HG03521 (cell line): ENCODE measurements around the gene TRIM44.
A peak's percentile ranks its signal among the peaks of the same experiment; 100 is the strongest.
"Not testable (repeated sequence)": the region's sequence is repeated elsewhere in the genome, so short reads cannot be mapped to it uniquely, and the experiment has no call there.

Experiments used
- ATAC-seq: cut with Tn5 transposase; IDR thresholded peaks from one replicate; pipeline ENCODE4 v1.9.1; 2021; ENCODE audit warnings: mild to moderate bottlenecking, moderate library complexity; ENCODE audit not compliant: unreplicated experiment

TRIM44 gene

DNA sequence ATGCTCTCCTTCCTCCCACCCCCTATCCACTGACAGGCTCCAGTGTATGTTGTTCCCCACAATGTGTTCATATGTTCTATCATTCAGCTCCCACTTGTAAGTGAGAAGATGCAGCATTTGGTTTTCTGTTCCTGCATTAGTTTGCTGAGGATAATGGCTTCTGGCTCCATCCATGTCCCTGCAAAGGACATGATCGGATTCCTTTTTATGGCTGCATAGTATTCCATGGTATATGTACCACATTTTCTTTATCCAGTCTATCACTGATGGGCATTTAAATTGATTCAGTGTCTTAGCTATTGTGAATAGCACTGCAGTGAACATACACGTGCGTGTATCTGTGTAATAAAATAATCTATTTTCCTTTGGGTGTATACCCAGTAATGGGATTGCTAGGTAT lies 5.8 kb downstream of the TRIM44 start:
- ATAC-seq = not testable (repeated sequence)

DNA sequence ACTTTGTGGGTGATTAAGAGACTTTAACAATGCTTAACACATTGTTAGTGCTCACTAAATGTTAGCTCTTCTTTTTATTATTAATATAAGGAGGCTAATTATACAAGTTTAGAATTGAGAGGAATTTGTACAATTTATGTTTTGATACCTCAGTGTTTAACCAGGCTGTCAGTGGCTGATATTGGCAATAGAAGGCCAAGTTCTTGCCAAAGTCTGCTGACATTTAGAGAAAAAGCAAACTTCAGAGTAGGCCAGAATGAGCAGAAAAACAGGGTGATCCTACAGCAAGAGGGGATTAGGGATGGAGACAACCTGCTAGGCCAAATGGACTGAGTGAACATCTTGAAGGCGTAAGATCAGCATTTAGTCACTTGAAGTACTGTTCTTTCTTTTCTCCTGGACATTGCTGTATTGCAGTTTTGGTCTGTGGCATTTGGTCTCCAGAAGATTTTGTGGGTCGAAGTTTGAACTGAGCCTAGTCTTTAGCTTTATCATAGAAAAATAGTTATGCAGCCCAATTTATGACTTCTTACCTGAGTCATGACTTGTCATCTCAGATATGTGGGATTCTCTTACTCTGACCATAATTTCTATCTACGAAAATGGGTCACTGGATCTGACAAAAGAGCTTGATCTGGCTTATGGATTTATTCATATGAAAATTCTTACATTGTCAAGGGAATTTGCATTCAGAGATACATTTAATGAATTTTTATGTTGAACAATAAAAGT lies 9.0 kb downstream of the TRIM44 start:
- ATAC-seq = no peak

DNA sequence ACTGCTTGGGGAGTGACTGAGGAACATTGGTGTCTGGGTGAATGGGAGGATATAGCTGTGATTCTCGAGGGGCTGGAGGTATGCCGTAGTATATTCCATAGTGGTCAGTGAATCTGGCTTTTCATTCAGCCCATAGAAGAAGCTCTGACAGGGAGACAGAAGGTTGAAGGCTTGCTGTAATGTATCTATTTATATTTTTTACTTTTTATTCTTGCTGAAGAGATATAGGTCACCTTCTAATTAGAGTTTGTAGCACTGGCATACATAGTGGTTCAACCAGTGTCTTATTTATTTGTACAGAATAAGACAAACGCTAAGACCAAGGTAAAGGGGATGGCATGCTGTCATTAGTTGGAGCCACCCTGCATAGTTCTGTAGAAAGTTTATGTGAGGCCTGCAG lies 10.0 kb downstream of the TRIM44 start:
- ATAC-seq = no peak

GRCh38 chr11:35675901-35676610 lies 13.5 kb downstream of the TRIM44 start:
- no peak for ATAC-seq

DNA sequence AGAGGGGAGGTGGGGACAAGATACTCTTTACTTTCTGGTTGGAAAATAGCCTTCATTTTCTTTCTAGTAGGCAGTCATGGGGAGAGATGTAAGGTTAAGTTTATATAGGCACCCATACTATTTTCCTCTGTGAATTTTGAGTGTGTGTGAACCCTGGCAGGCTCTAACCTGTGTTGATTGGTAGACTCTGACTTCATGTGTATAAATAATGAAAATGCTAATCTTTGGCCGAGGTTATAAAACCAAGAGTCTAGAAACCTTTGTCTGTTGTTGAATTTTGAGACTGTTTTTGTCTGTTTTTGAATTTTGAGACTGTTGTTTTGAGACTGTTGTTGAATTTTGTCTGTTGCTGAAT lies 14.0 kb downstream of the TRIM44 start:
- no peak for ATAC-seq

GRCh38 chr11:35677904-35678303 lies 15.3 kb downstream of the TRIM44 start:
- ATAC-seq = no peak

GRCh38 chr11:35678471-35678870 lies 15.9 kb downstream of the TRIM44 start:
- no peak for ATAC-seq

GRCh38 chr11:35678975-35679374 lies 16.4 kb downstream of the TRIM44 start:
- ATAC-seq = no peak

DNA sequence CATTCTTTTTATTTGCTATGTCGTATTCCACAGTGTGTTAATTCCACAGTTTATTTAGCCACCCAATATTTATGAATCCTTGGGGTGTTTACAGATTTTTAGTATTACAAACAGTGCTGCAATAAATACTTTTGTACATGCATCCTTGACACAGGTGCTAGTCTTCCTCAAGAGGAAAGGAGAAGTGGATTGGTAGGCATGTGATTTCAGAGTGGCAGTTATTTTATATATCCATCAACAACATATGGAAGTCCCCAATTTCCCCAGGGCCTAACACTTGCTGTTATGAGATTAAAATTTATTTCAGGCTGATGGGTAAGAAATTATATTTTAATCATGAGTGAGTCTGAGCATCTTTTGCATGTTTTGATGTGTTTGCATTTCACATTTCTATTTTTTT lies 17.9 kb downstream of the TRIM44 start:
- ATAC-seq = no peak

- ATAC-seq = no peak
Measured at GRCh38 chr11:35681163-35681767, 18.7 kb downstream of the TRIM44 start.

- ATAC-seq = no peak
Measured at GRCh38 chr11:35682230-35683173, 19.9 kb downstream of the TRIM44 start.

- ATAC-seq = peak; percentile 63
Measured at GRCh38 chr11:35683728-35684339, 21.3 kb downstream of the TRIM44 start.

DNA sequence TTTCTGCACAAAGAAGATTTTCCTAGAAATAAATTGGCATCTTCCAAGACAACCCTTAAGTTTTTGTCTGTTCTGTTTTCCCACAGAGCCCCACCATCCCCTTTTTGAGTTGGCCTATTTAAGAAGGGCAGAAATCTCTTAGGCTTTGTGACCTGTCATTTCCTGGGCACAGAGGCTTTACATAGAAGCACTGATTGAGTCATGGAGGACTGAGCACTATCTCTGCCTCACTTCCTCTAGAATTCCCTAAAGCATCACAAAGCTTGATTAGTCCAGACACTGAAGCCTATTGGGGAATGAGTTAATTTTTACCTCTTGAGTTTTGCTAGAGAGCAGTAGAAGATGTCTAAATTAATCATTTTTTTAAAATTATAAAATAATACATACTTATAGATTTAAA lies 25.4 kb downstream of the TRIM44 start:
- ATAC-seq = no peak

DNA sequence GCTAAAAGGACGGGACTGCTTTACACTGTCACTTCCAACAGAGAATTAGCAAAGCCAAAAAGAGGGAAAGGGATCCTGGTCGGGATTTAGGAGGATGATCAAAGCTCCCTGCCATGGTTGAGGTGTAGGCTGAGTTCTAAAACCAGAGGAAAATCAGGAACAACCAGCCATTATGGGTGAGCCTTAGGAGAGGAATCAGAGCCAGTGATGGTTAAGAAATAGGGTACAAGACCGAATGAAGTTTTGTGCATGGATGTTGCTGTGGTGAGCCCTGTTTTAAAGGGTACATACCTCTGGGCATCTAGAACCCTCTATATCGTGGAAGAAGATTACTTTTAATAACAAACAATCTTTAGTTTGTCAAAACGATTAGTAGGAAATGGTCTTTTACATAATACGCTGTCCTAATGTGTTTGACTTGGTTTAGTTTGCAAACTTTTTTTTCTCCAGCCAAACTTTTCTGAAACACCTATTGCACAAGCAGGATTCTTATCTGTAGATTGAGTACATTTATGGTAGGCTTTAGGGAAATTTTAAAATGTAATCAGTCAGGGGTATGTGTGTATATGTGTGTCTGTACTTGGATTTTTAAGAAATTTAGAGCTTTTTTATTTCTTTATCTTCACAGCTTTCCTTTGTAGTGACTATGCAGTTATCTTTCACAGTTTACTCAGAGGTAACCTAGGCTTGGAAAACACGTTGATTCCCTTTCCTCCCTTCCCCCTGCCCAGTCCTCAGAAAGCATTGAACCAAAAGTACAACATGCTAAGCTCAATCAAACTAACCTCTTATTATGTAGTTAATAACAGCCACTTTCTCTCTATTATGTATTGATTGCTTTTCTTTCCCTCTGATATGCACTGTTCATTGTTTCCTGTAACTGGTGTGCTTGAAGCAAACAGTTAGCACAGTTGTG lies 26.8 kb downstream of the TRIM44 start:
- no peak for ATAC-seq

DNA sequence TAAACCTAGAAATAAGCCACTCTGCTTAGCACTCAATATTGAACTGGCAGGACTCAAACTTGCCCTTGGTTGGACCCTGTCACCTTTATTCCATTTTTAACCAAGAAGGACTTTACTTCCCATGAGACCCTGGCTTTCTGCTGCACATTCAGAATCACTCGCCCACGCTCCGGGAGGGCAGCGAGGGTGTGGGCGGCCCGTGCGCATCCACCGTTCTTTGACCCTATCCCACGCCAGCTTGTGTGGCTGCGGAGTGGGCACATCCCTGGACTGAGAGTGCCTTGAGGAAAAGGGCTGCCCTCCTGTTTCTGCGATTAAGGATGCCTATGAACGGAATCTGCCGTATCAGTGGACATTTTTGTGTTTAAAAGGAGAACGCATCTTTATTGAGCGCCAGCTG lies 39.6 kb downstream of the TRIM44 start:
- no peak for ATAC-seq

DNA sequence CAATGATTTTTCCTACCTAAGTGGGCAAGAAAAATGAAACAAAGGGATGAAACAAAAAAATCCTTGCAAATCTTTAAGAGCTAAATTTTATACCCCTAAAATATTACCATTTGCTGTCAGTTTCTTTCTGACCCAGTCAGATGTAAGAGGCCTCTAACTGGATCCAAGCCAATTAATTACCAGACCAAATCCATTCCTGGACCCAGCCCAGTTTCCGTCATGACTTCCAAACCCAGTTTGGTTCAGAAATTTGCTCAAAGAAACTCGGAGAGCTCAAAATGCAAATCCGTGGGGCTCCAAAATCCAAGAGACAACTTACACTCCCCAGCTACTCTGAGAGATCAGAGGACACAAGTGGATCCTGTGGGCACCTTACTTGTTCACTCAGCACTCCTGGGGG lies 46.8 kb downstream of the TRIM44 start:
- ATAC-seq = no peak

GRCh38 chr11:35711173-35711910 lies 48.8 kb downstream of the TRIM44 start:
- no peak for ATAC-seq

DNA sequence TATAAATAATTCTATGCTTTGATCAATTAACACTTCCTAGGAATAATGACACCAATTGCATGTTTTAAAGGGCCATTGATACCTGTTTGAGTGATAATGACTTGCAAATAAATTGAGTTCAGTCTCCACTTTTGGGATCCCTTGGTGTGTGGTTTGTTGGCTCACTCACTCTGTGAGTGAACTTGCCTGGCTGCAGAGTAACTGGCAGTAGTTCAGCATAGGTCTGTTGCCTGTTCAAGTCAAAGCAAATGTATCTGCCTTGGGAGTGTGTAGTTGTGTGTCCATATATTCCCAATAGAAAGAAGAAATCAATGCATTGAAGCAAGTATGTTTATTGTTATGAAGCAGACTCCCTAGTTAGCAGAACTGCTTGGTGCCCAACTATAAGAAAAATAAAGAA lies 49.3 kb downstream of the TRIM44 start:
- ATAC-seq = no peak

- ATAC-seq = no peak
Measured at GRCh38 chr11:35712533-35712932, 50.0 kb downstream of the TRIM44 start.
